Small intestine (tissue), 7 donors: ENCODE results near the gene TIPARP. TPM values are rescaled to one million over a fixed set of nuclear protein-coding genes. Genes with fewer than 3 reads are reported as not detected.
A peak's percentile ranks its signal among the peaks of the same experiment; 100 is the strongest.

Source experiments
- DNase-seq, 2 donors: peaks; one replicate each; pipeline versions ENCODE4 v3.0.0 to v3.0.0-alpha.2; 2013
- FAIRE-seq: peaks from 2 replicates; lab custom pipeline; 2012; peaks lifted over from hg19 to GRCh38; lab: Jason Lieb, UNC
- H3K27ac ChIP-seq, 3 donors: one replicate each; pipeline ENCODE4 v1.5.1; 2013; ENCODE audit warnings: low read length in 2 of 3, mild to moderate bottlenecking in 2 of 3, control low read depth in 1 of 3, inconsistent platforms in 1 of 3, low read depth in 1 of 3, moderate library complexity in 1 of 3
- H3K27me3 ChIP-seq, 3 donors: one replicate each; pipeline ENCODE4 v1.6.1; 2013; ENCODE audit warnings: low read length in 3 of 3, inconsistent platforms in 1 of 3; ENCODE audit not compliant: control insufficient read depth in 3 of 3, insufficient read depth in 3 of 3
- H3K36me3 ChIP-seq, 3 donors: one replicate each; pipeline ENCODE4 v1.6.1; 2013; ENCODE audit warnings: low read length in 3 of 3, inconsistent platforms in 1 of 3, low read depth in 1 of 3, mild to moderate bottlenecking in 1 of 3, moderate library complexity in 1 of 3; ENCODE audit not compliant: control insufficient read depth in 3 of 3, insufficient read depth in 2 of 3
- H3K4me1 ChIP-seq, 3 donors: one replicate each; pipeline ENCODE4 v1.6.1; 2013; ENCODE audit warnings: low read length in 2 of 3, inconsistent platforms in 1 of 3, low read depth in 1 of 3, mild to moderate bottlenecking in 1 of 3, moderate library complexity in 1 of 3; ENCODE audit not compliant: control insufficient read depth in 3 of 3, insufficient read depth in 2 of 3
- H3K4me3 ChIP-seq, 3 donors: one replicate each; pipeline ENCODE4 v1.5.1; 2013; ENCODE audit warnings: low read length in 3 of 3, control low read depth in 1 of 3, inconsistent platforms in 1 of 3, low read depth in 1 of 3, mild to moderate bottlenecking in 1 of 3, moderate library complexity in 1 of 3
- H3K9me3 ChIP-seq, 2 donors: one replicate each; pipeline ENCODE4 v1.6.1; 2013; ENCODE audit warnings: low read depth in 1 of 2, low read length in 1 of 2; ENCODE audit not compliant: control insufficient read depth in 2 of 2, insufficient read depth in 1 of 2
- WGBS, 3 donors: extraction: QIAGEN DNeasy Blood & Tissue Kit; methylation state at CpG; one replicate each; pipeline ENCODE4 v1.1.7; 2013; 5-methylcytosine and 5-hydroxymethylcytosine counted together
- polyA plus RNA-seq, 4 donors: library from polyadenylated mRNA; stranded (reverse) in 3 of 4; unstranded in 1 of 4; fragments of 200-250 nt in 3 of 4; fragments of 120-200 nt in 1 of 4; gene quantifications; one replicate each; pipeline versions ENCODE4 v1.2.1 to v1.2.3, GENCODE V29; 2013
- donor health status: healthy with polysubstance abuse.
- donor health status: control.
- donor health status: control.
- donor health status: Bipolar disorder and iron deficiency.
- donor health status: healthy.

TIPARP gene
- polyA plus RNA-seq, 4 donors: 8.5 to 18.3 (median 15.7) TPM

- Histone ChIP-seq H3K4me3 (no peak overlapping the region), H3K27me3 (no peaks in the 10 kb centered on the region), H3K27ac (no peak overlapping the region), H3K9me3 (no peaks in the 10 kb centered on the region), H3K4me1 (no peaks in the 10 kb centered on the region), H3K36me3 (no peaks in the 10 kb centered on the region)
- FAIRE-seq (no peak), DNase-seq (no peak)
- 82 to 90% (median 86%) methylated on average over 5 of the region's 5 CpGs for WGBS, 3 donors
Measured at GRCh38 chr3:156655819-156656550, 18.4 kb upstream of the TIPARP start.

- 98 to 100% (median 98%) methylated on average over 2 of the region's 2 CpGs for WGBS, 3 donors
- FAIRE-seq: no peak
Measured at GRCh38 chr3:156657440-156657839, 16.9 kb upstream of the TIPARP start.

GRCh38 chr3:156657862-156658731 lies 16.3 kb upstream of the TIPARP start:
- Histone ChIP-seq H3K27me3 (no peaks in the 10 kb centered on the region), H3K9me3 (no peaks in the 10 kb centered on the region), H3K27ac (no peak overlapping the region), H3K4me1 (no peaks in the 10 kb centered on the region), H3K36me3 (no peaks in the 10 kb centered on the region), H3K4me3 (no peak overlapping the region)
- FAIRE-seq (no peak), DNase-seq (no peak)
- WGBS, 3 donors: 57 to 84% (median 60%) methylated on average over 4 of the region's 4 CpGs

More at GRCh38 chr3:156657440-156657839, 16.9 kb upstream of the TIPARP start:
- no peaks in the 10 kb centered on the region for H3K36me3 ChIP-seq
- H3K27me3 ChIP-seq: no peaks in the 10 kb centered on the region
- H3K4me1 ChIP-seq: no peaks in the 10 kb centered on the region
- no peaks in the 10 kb centered on the region for H3K9me3 ChIP-seq
- H3K4me3 ChIP-seq: no peak overlapping the region
- no peak overlapping the region for H3K27ac ChIP-seq
- DNase-seq: no peak

GRCh38 chr3:156658732-156659090 lies 15.7 kb upstream of the TIPARP start:
- Histone ChIP-seq H3K4me3 (no peak overlapping the region), H3K36me3 (no peaks in the 10 kb centered on the region), H3K4me1 (no peaks in the 10 kb centered on the region), H3K27me3 (no peaks in the 10 kb centered on the region), H3K9me3 (no peaks in the 10 kb centered on the region), H3K27ac (no peak overlapping the region)
- FAIRE-seq: no peak
- WGBS, 3 donors: 87 to 88% (median 88%) methylated on average over 1 of the region's 1 CpG
- no peak for DNase-seq

GRCh38 chr3:156659260-156659659 lies 15.1 kb upstream of the TIPARP start:
- no peaks in the 10 kb centered on the region for H3K36me3 ChIP-seq
- DNase-seq (no peak), FAIRE-seq (no peak)
- no peak overlapping the region for H3K4me3 ChIP-seq
- no peaks in the 10 kb centered on the region for H3K27me3 ChIP-seq
- no peaks in the 10 kb centered on the region for H3K9me3 ChIP-seq
- no peaks in the 10 kb centered on the region for H3K4me1 ChIP-seq
- H3K27ac ChIP-seq: no peak overlapping the region

GRCh38 chr3:156661155-156661554 lies 13.2 kb upstream of the TIPARP start:
- FAIRE-seq (no peak), DNase-seq (no peak)
- 61 to 70% (median 68%) methylated on average over 2 of the region's 2 CpGs for WGBS, 3 donors
- H3K4me3 ChIP-seq: no peak overlapping the region
- no peak overlapping the region for H3K27ac ChIP-seq
- no peaks in the 10 kb centered on the region for H3K27me3 ChIP-seq
- no peaks in the 10 kb centered on the region for H3K36me3 ChIP-seq
- no peaks in the 10 kb centered on the region for H3K4me1 ChIP-seq
- no peaks in the 10 kb centered on the region for H3K9me3 ChIP-seq

GRCh38 chr3:156664011-156664830 lies 10.2 kb upstream of the TIPARP start:
- 75 to 87% (median 76%) methylated on average over 8 of the region's 8 CpGs for WGBS, 3 donors
- no peaks in the 10 kb centered on the region for H3K27me3 ChIP-seq
- H3K9me3 ChIP-seq: no peaks in the 10 kb centered on the region
- peaks cover 2 to 12% (median 5%) of the 10 kb centered on the region in 3 donors for H3K4me1 ChIP-seq
- peak overlapping the region in 2 of 3 donors; percentile 29 to 32 for H3K27ac ChIP-seq
- no peak overlapping the region for H3K4me3 ChIP-seq
- no peaks in the 10 kb centered on the region for H3K36me3 ChIP-seq
- no peak for FAIRE-seq
- DNase-seq: no peak

GRCh38 chr3:156664831-156665178 lies 9.6 kb upstream of the TIPARP start:
- no peak for DNase-seq
- H3K27ac ChIP-seq: no peak overlapping the region
- FAIRE-seq: no peak
- peaks cover 2 to 12% (median 5%) of the 10 kb centered on the region in 3 donors for H3K4me1 ChIP-seq
- no peak overlapping the region for H3K4me3 ChIP-seq
- H3K9me3 ChIP-seq: no peaks in the 10 kb centered on the region
- no peaks in the 10 kb centered on the region for H3K36me3 ChIP-seq
- no peaks in the 10 kb centered on the region for H3K27me3 ChIP-seq
